Activated CD4-positive, alpha-beta T cell treated with anti-CD3 and anti-CD28 coated beads, Interleukin-2, amount 10 ng/mL, durations not matched to agents 24 days and 14 days (primary cell): ENCODE measurements around the gene SPP2. TPM values are rescaled to one million over a fixed set of nuclear protein-coding genes. Genes with fewer than 3 reads are reported as not detected.

ENCODE experiments used
- DNase-seq: peaks from one replicate; pipeline ENCODE4 v3.0.0; 2022
- H3K27ac Mint-ChIP-seq: one replicate; pipeline ENCODE4 v1.8.0; 2022; ENCODE audit warnings: mild to moderate bottlenecking, mixed read lengths
- H3K27me3 Mint-ChIP-seq: one replicate; pipeline ENCODE4 v1.8.0; 2022; ENCODE audit warnings: mixed read lengths
- H3K36me3 Mint-ChIP-seq: one replicate; pipeline ENCODE4 v1.8.0; 2022; ENCODE audit warnings: low read depth, mild to moderate bottlenecking, mixed read lengths
- H3K4me1 Mint-ChIP-seq: one replicate; pipeline ENCODE4 v1.8.0; 2021; ENCODE audit warnings: mixed read lengths
- H3K4me3 Mint-ChIP-seq: one replicate; pipeline ENCODE4 v1.8.0; 2022; ENCODE audit warnings: mild to moderate bottlenecking, moderate library complexity, mixed read lengths
- H3K9me3 Mint-ChIP-seq: one replicate; pipeline ENCODE4 v1.8.0; 2021; ENCODE audit warnings: mixed read lengths
- intact Hi-C: fragments of 100-400 bp; cut with micrococcal nuclease; formaldehyde crosslinking; loops from one replicate; pipeline ENCODE4 v1.15.1; 2023
- total RNA-seq: library from RNA; stranded (reverse); gene quantifications from 2 replicates; pipeline ENCODE4 v1.2.3, GENCODE V29; 2022

SPP2 gene
- total RNA-seq, 1 donor from 2014 or later = not detected

DNA sequence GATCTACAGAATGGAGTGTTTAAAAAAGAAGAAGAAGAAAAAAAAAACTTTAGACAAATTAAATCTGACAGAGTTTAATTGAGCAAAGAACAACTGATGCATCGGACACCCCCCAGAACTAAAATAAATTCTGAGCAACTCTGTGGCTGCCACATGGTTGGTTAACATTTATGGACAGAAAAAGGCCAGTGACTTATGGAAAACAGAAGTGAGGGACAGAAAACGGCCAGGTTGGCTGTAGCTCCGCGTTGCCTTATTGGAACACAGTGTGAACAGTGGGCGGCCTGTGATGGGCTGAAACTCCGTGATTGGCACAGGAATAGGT, 75.6 kb downstream of the SPP2 start:
- Mint-ChIP-seq H3K9me3 (no peaks in the 10 kb centered on the region), H3K36me3 (no peaks in the 10 kb centered on the region), H3K4me3 (no peak overlapping the region), H3K27me3 (peaks cover 23% of the 10 kb centered on the region), H3K4me1 (peaks cover 3% of the 10 kb centered on the region), H3K27ac (no peak overlapping the region)
- intact Hi-C loops = no loop called here
- DNase-seq = no peak

Other genes with a start within 250 kb of the SPP2 start
- 41.5 and 45.6 TPM in 2 replicates for gene HJURP, start 196.2 kb upstream of the SPP2 start, total RNA-seq
- not detected in 2 replicates for gene TRPM8, start 133.3 kb upstream of the SPP2 start, total RNA-seq